ENCODE measurements around the gene TRIO.
"Not testable (repeated sequence)": the region's sequence is repeated elsewhere in the genome, so short reads cannot be mapped to it uniquely, and the experiment has no call there.

TRIO gene

DNA sequence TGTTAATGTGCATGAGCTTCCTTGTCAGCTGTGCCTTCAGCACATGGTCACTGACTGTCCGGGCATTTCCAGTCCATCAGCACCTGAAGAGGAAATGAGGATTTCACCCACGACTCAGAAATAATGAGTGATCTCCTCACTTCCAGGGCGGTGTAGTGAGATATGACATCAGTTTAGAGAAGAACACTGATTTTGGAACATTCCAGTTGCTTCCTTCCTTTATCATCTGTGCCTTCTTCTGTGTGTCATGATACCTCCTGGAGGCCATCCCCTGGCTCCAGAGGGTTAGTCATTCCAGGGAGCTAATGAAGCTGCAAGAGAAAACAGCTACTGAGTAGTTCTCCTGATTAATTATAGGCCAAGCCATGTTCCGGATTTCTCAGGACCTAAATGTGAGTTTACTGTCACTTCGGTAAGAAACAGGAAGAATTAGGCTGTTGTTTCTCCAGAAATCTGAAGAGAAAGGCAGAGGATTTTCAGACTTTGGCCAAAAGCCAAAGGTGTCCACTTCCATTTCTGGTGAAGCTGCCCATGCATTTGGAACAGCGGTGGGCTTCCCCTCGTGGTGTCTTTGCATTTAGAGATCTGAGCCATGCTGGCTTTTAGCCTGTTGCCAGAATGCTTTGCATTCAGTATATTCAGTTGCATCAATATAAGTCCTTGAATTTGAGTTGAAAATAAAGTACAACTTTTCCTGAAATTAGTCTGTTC lies 277.1 kb downstream of the TRIO start:
- DNase-seq, result no peak

DNA sequence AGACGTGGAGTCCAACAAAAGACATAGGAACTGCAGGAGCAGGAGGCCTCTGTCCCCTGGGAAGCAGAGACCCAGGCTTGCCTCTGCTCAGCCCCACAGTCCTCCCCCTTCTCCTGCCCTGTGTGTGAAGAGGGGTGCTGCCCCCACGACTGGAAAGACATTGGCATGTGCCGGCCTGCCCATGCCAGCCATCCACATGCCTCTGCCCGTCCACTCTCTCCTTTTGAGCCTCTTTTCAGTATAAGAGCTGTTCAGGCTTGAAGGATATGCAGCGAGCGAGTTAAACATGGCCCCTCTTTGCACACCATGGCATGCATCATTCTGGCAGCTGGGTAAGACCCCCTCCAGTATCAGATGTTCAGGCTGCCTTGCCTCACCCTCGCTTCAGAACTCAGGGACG lies 278.7 kb downstream of the TRIO start:
- DNase-seq, result no peak

DNA sequence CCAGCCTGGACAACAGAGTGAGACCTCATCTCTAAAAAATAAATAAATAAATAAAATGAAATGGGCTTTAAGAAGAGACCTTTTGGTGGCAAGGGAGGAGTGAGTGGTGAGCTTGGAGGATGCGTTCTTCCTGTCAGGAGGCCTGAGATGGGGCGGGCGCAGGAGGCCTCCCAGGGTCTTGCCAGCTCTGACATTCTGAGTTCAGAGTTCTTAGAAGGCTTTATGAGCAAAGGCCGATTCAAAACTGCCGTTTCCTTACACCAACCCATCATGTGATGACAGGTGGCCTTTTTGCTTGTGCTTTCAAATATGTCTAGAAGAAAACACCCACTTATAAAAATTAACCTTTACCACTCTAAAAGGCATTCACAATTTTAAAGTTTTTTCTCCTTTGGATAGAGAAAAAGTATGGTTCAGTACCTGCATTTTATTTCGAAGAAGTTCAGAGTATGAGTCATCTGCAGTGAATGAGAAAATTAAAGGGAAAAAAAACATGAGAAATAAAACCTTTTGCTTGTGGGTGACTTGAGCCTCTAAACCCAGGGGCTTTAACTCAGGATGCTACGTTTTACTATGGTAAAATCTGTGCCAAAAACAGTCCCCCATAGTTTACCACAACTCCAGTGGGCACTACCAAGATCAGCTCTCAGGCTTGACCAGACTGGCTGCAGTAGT lies 281.0 kb downstream of the TRIO start:
- no peak for DNase-seq

DNA sequence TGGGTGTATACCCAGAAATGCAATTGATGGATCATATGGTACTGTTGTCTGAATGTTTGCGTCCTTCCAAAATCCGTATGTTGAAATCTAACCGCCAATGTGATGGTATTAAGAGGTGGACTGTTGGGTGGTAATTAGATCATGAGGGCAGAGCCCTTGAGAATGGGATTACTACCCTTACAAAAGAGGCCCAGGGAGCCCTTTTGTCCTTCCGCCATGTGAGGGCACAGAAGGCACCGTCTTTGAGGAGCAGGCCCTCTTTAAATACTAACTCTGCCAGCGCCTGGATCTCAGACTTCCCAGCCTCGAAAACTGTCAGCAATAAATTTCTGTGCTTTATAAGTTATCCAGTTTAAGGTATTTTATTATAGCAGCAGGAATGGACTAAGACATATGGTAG lies 282.4 kb downstream of the TRIO start:
- no peak for DNase-seq

DNA sequence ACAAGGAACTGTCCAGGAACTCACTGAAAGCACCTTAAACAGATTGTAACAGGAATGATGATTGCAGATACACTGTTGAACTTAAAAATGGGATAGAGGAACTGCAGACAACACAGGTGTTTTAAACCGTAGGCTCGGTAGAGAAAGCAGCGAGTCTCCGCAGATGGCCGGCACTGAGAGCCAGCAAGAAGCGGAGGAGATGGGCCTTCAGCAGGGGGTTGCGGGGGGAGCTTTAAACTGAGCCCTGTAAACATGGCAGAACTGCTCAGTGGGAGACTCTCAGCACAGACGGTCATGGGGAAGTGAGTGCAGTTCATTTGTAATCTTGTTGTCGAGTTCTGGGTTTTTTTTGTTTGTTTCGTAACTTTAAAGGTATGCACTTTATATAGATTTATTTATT lies 283.4 kb downstream of the TRIO start:
- no peak for DNase-seq

DNA sequence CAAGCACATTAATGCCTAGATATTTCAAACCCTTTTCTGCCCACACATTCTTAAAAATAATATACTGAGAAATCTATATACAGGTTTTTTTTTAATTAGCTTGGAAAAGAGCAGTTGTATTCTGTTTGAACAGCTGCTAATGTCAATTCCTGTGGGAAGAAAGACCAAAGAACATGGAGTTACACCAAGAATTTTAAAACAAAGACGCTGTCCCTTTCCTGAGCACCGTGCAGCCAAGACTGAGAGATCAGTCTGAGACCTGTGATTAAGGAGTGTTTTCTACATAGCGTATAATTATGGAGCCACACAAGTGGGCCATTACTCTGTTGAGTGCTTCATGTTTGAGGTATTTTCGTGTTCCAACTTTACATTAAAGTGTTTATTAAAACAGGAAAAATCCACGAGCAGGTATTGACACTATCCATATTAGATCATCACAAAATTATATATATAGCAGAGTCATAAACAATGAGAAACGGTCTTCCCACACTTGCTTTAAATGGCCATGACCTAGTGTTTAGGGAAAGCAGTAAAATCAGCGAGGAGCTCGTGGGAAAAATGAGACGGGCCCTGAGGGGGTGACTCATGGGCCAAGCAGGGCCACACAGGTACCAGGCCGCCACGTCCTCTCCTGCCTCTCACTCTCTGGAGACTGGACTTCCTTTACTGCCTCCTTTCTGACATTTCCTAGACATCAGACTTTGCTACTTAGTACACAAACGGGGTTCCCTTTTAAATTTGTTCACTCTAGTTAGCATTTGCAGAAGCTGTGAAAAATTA lies 285.4 kb downstream of the TRIO start:
- no peak for DNase-seq

DNA sequence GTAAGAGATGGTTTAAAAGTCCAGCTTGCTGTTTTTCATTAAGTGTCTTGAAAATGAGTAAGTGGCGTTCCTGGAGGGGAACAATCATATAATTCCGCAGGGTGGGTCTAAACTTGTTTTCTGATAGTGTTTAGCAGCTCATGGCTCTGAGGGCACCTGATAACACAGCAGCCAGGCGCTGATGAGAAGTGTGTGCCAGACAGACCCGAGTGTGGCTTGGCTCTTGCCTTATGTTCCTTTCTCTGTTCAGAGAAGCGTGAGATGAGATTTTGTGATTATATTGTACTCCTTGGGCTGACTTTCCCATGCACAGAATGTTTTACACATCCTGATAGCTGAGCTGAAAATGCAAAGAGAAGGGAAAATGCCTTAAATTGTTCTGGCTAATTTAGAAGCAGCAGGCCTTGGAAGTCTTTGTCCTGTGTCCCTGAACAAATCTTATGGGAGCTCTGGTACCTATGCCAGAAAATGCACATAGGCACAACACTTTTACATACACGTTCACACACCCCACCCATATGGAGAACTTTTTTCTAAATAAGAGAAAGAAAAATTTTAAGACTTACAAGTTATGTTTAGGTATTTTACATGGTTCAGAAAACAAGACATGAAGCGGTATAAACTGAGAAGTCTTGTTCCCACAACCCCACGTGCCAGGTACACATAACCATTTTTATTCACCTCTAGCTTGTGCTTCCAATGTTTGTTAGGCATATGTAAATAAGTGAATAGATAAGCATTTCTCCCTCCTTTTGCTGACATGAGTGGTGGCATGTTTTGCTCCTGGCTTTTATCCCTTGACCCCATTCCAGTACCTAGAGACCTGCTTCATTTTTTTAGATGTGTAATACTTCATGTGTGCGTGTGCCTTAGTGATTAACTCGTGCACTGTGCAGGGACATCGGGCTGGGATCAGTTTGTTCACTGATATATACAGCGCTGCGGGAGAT lies 286.2 kb downstream of the TRIO start:
- no peak for DNase-seq

DNA sequence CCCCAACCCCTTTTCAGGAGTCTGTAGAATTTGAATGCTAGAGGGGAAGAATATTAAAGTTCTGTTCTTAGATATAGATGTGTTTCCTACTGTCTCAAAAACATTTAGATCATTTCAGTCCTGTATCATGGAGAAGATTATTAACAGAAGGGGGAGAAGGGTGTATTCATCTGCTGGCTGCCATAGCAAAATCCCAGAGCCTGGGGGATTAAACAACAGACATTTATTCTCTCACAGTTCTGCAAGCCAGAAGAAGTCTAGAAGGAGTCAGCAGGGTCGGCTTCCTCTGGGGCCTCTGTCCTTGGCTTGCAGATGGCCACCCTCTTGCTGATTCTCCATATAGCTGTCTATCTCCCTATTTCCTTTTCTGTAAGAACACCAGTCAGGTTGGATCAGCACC lies 288.4 kb downstream of the TRIO start:
- DNase-seq, result no peak

DNA sequence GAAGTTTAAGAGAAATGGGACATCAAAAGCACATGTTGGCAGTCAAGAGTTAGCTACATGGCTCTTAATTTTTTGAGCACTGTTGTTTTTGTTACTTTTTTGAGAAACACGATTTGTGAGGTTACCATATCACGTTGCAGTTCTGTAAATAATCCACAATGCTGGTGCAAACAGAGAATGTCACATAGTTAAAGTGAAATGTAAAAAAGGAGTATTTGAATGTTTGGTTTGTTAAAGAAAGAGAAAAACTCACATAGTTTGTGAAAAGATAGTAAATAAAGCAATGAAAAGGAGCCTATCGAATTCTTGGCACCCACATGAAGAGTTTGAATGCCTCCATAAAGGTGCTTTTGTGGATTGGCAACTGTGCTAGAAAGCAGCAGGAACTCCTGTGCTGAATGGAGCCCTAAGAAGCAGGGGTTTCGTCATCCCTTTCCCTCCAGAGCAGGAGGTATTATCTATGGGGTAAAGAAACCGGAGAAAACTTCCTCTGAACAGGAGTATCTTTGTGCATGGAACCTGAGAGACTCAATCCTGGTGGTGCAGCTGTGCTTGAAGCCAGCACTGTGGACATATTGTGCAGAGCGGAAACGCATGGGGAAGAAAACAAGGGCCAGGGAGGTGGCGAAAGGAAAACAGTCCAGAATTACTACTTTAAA lies 289.9 kb downstream of the TRIO start:
- peak; percentile 24 for DNase-seq

DNA sequence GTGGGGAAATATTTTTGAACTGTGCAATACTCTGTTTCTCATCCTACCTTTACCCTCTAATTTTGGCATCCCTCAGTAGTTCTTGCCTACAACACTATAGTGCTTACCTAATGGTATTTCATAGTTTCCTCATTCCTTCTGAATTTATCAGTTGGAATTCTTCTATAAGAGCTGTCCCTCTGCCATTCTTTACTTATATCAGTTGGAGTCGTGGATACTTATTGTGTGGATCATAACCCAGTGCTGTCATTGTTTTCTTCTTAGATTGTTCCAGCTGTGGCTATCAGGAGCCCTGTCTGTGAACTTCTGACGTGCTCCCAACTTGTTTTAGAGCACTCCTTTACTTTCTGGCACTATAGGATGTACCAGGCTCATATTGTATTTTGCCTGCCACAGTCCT lies 292.3 kb downstream of the TRIO start:
- DNase-seq, result no peak

DNA sequence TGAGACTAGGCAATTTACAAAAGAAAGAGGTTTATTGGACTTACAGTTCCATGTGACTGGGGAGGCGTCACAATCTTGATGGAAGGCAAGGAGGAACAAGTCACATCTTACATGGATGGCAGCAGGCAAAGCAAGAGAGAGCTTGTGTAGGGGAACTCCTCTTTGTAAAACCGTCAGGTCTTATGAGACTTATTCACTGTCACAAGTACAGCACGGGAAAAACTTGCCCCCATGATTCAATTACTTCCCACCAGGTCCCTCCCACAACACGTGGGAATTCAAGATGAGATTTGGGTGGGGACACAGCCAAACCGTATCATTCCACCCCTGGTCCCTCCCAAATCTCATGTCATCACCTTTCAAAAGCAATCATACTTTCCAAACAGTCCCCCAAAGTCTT lies 293.0 kb downstream of the TRIO start:
- not testable (repeated sequence) for DNase-seq

DNA sequence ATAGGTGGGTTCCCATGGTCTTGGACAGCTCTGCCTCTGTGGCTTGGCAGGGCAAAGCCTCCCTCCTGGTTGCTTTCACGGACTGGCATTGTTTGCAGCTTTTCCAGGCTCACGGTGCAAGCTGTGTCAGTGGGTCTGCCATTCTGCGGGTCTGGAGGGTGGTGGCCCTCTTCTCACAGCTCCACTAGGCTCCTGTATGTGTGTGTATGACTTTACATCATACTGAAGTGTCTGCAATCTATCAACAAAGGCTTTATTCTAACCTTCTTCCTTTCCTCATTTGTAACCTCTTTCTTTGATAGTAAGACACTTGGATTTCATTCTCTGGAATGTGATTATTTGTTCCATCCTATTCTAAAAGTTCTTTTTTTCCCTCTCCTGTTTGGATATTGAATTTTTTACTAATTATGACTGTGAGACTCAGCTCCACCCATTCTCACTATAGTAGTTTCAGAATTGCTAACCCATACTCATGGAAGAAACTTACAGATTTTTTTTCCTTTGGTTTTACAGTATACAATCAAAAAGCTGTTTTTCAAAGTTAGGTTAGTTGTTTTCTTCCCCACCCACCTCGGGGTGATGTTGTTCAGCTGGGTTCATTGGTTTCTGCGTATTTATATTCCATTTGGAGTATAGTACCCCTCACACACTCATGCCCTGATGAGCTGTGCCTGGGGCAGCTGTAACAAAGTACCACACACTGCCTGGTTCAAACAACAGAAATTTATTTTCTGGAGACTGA lies 293.8 kb downstream of the TRIO start:
- no peak for DNase-seq

DNA sequence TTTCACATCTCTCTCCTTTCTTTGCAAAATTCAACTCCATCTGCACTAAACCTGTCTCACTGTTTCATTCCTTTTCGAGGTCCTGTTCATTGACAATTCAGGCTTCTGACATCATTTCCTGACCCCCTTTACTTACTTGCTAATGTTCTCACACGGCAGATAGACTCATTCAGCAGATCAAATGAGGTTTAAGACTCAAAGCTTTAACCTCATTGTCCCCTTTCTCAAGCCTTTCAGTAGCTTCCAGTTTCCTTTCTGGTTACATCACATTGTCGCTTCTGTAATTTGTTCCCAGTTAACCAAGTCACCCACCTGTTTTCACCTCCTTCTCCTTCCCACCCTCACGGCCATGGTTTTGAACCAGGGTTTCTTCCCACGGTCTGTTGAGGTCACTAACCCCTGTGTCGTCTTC lies 295.1 kb downstream of the TRIO start:
- DNase-seq, result no peak

DNA sequence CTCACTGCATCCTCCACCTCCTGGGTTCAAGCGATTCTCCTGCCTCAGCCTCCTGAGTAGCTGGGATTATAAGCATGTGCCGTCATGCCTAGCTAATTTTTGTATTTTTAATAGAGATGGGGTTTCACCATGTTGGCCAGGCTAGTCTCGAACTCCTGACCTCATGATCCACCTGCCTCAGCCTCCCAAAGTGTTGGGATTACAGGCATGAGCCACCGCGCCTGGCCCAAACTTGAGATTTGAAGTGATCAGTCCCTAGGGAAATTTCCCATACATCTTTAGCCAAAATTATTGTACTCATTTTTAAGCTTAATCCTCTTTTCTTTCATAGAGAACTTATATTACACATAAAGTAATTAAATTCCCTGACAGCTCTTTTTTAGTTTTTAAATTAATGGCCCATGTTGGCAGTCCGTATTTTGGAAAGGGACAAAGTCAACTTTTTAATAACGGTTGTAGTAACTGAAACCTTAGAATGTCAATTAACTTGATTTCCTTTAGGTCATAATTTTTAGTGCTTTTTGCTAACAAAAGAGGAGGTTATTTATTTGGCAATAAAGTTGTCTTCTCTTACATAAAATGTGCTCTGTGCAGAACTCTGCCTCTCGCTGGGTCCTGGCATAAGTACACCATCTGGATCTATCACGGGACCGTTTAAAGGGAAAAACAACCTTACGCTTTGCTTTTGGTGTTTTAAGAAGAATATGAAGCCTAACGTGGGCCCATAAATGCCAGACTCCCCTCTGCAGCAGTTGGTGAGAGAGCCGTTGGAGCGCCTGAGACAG lies 296.1 kb downstream of the TRIO start:
- no peak for DNase-seq

DNA sequence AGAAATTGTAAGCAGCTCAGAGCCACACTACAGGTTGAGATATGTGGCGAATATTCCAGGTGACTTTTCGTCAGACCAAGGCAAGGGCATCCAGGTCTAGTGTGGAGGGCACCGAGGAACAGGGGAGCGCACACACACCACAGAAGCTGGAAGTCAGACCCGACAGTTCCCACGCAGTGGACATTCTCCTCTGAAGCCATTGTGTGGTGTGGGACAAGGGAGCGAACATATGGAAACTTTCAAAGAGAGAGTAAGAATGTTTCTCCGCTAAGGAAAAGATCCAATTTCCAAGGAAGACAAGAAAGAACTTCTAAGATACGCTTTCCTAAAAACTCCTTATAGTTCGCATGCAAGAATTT lies 297.1 kb downstream of the TRIO start:
- DNase-seq, result no peak

DNA sequence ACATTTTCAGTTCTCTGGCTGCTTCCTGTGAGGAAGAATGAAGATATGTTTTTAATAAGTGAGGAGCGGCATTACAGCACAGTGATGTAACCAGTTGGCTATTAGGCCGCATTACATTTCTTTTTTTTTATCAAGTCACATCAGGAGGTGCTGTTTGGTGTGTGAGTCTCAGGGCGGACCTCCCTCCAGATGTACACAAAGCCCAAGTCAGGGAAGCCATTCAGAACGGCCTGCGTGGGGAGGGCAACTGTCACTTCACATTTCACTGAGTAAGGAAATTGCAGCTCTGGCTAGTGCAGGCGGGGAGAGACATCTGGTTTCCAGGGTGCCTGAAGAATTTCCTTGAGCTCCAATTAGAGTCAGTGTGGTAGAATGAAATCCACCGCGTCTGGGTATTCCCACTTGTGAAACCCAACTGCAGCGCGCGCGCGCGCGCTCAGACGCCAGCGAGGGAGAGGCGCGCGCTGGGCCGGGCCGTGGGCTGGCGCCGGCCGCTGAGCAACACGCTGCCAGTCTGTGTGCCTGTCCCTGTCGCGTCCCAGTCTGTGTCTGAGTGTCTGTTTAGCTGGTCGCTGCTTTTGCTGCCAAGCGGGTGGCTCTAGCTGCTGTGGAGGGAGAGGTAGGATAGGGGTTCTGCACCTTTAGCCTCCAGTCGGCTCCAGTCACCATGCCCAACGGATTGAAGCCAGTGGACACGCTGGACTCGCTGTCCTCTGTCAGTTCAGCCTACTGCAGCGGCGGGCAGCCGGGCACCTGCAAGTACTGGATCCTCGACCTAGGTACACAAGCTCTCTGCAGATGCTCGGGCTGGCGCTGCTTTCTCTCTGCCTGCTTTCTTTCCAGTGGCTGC lies 297.7 kb downstream of the TRIO start:
- DNase-seq, result no peak

DNA sequence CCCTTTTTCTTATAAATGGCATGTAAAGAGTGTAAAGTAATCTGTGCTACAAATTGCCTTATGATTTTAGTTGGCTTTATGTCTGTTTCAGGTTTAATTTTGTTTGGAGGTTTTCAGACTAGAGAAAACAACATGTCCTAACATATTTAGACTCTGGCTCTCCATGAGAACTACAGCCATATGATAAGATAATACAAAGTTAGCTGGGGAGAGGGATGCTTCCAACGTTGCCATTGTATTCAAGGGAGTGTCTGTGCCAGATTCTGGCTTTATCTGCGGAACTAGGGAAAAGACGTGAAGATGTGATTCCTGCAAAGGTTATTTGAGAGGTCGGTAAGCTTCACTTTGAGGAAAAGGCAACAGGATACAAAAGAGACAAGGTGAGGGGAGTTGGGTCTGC lies 298.5 kb downstream of the TRIO start:
- no peak for DNase-seq

DNA sequence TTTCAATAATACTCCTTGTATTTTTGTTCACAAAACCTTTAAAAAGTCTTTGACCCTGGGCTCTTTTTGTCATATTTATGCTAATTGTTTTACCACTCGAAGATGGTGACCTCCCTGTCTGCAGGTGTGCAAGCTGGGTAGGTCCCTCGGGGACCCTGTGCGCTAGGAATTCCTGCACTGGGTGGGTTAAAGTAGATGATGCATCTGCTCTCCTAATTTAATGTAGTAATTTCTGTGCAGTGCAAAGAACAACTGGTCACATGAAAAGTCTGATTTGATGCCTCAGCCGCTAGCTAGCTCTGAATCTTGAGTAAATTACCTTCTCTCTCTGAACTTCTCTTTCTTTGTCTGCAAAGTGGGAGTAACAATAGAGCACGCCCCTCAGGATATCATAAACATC lies 299.4 kb downstream of the TRIO start:
- no peak for DNase-seq

DNA sequence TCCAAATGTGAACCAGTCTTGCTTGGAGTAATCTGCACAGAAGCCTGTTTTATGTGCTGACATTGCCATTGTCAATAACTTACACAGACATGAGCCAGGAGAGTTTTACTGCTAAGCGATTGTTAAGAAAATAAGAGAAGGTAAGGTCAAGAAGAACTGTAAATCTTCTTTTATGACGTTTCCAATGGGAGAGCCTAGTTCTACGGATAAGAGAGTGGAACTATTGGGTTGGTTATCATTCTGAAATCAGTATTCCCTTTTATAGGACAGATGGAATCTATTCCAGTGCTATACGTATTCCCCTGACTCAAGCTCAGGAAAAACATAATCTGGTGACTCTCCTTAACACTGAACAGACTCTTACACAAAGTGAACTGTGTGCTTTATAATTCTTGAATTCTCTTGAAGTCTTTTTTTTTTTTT lies 300.5 kb downstream of the TRIO start:
- no peak for DNase-seq

DNA sequence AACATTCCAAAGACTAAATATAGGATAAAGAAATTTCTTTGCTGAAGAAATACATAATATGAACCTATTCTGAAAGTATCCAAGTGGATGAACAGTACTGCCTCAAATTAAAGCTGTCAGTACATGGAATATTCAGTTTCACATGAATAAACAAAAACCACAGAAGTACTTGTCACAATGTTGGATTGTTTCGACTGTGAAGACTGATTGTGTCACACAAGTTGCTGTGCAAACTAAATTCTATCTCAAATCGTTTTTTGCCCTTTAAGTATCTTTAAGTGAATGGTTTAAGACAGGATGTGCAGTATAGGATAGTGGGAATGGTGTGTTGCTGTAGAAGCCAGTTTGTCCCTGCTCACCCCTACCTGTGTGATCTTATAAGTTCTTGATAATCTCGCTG lies 301.0 kb downstream of the TRIO start:
- no peak for DNase-seq

Data from NCI-H146 (cell line).